Stimulated activated CD4-positive, alpha-beta T cell treated with anti-CD3 and anti-CD28 coated beads, Interleukin-15, amount 100 ng/mL, for 48 hours (primary cell): ENCODE results near the gene NOL3.
"Not testable (repeated sequence)": the region's sequence is repeated elsewhere in the genome, so short reads cannot be mapped to it uniquely, and the experiment has no call there.

Experiments used
- DNase-seq, 2 donors: peaks; one replicate each; pipeline ENCODE4 v3.0.0-alpha.2; 2020; ENCODE audit warnings: low read depth in 2 of 2

Gene NOL3

DNA sequence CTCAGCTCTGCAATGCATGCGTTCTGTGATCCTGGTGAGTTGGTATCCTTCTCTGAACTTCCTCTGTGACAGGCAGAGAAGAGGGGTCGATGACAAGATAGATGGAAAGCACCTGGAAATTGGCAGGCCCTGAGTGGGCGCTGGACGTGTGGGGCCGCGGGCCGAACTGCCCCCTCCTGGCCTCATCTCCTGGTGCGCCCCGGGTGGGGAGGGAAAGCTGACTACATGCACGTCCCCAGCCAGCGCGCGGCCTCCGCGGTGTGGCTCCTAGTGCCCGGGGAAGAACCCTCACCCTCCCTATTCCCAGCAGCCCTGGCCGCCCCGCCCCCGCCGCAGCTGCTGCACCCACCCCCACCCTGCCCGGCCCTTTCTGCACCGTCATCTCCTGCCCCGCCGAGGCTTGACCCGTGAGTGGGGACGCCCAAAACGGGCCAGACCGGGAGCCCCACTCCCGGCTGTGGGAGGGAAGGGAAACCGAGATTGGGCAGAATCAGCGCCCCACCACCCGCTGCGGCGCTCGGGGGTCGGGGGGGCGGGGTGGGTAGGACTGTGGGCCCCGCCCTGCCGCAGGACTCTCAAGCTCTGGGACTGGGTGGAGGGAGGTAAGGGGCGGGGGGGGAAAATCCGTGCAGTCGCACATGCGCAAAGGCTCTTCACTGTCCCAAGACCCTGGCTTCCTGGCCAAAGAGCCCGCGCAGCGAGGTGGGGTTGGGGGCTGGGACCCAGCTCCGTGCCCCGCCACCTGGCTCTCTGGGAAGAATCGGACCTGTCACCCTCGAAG is at the start of gene NOL3:
Gene NOL3 (plus strand): TSS at position 371 of the 781 bp plus-strand sequence.
- peak in 1 of 2 donors; percentile 60 for DNase-seq

GRCh38 chr16:67122799-67123198 is 47.5 kb upstream of the NOL3 start:
- not testable (repeated sequence) for DNase-seq

DNA sequence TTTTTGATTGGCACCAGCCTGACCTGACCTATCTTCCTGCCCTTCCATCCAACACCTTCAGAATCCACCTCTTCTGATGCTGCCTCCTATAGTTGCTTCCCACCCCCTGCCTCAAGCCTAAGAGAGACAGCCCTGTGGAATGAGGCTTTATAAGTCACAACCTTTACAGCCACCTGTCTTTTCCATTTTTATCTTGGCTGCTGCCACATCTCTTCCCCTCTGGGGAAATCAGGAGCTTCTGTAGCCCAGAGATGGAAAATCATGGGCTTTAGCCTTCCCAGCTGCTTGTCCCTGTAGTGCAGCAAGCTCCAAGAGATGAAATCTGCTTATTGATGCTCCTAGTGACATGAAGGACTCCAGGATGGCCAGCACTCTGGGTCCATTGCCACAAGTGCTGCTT is 41.9 kb upstream of the NOL3 start:
- no peak for DNase-seq

- no peak for DNase-seq
Measured at GRCh38 chr16:67128887-67129286, 41.5 kb upstream of the NOL3 start.

- DNase-seq, result no peak
Measured at GRCh38 chr16:67129422-67129821, 40.9 kb upstream of the NOL3 start.

DNA sequence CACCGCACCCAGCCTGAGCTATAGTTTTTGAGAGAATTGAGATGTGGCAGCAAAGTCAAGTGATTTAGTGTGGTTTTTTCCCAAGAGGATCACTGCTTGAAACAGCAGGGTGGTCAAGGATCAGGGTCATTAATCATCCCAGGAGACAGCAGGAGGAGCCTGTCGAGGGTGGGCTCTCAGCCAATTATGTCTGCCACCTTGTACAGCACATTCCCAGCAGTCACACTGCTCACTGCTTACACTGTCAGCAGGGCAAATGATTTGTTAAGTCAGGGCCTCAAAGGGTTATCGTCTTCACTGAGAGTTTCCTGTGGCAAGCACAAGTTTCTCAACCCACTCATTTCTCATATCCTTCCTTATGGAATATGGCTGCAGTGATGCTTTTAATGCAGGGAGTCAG is 32.7 kb upstream of the NOL3 start:
- DNase-seq, result no peak

GRCh38 chr16:67141391-67141790 is 28.9 kb upstream of the NOL3 start:
- DNase-seq, result no peak

- no peak for DNase-seq
Measured at GRCh38 chr16:67142342-67142741, 28.0 kb upstream of the NOL3 start.

DNA sequence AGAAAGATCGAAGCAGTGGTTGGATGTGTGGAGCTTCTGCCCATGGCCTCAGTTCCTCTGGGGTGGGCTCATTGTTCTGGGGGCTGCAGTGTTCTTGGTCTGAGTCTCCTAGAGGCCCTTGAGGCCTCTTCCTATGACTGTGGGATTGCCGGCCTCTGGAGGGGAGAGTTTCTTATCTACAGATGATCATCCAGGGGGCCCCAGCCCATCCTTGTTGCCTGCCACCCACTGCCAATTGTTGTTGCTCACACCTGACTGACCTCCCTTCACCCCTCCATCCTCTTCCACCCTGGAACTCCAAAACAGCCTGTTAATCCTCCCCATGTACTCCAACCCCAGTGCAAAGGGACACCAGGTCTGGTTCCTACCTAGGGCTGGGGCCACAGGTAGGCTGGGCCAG is 25.4 kb upstream of the NOL3 start:
- no peak for DNase-seq

DNA sequence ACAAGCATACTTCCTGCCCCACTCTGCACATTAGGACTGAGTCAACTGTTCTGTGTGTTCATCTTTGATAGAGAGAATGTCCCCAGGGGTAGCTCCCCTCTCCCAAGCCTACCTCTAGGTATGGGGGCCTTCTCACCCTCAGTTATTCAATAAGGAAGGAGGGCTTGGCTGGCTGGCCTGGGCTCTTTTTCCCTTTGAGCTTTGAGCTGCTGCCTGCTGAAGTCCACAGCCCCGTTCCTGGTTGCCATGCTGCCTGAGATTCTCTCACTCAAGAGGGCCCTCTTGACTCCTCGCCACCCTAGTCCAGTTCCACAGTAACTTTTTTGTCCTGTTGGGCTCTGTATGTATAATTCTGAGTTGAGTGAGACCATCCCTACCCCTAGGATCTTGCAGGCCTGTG is 24.6 kb upstream of the NOL3 start:
- DNase-seq, result no peak

DNA sequence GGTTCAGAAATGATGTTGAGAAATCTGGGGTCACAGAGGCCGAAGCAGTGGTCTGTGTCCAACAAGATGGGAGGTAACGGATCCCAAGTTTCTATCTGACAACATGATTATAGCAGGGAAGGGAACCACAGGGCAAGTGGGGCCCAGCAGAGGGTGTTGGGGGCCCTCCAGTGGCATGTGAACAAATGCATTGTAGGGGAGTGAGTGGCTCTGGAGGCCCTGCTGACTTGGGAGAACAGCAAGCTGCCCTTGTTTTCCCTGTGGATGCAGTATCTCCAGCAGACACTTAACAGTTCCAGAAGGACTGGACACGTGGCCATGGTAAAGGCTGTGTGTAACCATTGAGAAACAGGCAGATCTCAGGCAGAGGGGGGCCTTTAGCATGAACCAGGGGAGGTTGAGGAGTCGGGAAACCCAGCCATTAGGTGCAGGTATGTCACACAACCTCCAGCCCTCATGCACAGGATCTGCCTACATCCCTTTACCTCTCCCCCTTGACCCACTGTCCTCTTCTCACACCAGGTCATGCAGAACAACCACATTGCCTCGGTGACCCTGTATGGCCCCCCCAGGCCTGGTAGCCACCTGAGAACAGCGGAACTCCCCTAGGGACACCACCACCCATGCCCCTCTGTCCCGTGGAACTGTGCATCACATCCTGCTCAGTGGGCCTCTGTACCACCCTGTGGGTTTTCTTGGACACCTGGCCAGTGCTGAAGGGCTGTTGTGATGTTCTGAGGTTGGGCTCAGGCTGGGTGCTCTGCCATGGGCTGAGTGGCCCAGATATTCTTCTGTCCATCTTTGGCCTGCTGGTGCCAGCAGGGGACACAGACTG is 23.6 kb upstream of the NOL3 start:
- no peak for DNase-seq

DNA sequence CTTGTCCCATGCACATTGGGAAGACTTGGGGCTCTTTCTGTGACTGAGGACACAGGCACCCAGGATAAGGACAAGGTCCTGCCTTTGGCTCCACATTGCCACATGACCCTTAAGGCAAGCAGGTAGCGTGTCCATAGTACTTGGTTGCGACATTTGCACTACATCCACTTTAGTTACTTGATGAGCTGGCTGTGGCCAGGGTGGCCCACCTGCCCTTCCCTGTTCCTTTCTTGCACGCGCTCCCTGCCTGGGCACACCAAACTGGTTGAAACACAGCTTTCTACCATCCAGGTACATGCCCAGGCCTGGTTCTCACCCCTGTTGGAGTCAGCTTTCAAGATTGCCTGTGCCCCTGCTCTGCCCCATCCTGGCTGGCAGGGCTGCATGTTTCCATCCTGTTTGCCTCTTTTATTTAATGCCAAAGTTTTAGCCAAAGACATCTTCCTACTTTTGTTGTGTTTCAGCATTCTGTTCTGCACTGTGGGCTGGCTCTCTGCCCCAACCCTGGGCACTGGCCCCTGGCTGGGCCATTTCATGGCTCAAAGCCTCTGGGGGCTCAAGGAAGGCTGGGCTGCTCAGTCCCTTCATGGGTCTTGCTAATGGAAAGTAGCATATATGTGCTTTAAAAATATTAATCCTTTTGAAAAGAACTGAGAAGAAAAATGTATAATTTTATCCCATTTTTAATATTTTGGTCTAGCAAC is 22.7 kb upstream of the NOL3 start:
- no peak for DNase-seq

DNA sequence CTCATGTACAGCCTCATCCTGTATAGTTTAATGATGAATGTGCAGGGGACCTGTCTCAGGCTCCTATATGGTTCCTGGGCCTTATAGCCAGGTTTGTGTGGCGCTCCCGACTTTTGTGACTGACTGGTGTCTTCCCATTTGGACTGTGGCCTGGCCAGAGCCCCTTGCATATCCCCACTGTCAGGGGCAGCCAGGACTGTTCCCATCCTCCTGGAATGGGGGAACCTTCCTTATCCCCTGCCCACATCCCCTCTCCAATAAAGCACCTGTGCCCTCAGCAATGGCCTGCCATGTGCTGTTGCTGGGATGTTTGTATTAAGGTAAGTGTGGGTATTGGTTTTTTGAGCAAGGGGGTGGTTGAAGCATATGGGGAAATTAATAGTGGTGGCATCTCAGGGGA is 22.1 kb upstream of the NOL3 start:
- no peak for DNase-seq

- no peak for DNase-seq
Measured at GRCh38 chr16:67148656-67149275, 21.6 kb upstream of the NOL3 start.

DNA sequence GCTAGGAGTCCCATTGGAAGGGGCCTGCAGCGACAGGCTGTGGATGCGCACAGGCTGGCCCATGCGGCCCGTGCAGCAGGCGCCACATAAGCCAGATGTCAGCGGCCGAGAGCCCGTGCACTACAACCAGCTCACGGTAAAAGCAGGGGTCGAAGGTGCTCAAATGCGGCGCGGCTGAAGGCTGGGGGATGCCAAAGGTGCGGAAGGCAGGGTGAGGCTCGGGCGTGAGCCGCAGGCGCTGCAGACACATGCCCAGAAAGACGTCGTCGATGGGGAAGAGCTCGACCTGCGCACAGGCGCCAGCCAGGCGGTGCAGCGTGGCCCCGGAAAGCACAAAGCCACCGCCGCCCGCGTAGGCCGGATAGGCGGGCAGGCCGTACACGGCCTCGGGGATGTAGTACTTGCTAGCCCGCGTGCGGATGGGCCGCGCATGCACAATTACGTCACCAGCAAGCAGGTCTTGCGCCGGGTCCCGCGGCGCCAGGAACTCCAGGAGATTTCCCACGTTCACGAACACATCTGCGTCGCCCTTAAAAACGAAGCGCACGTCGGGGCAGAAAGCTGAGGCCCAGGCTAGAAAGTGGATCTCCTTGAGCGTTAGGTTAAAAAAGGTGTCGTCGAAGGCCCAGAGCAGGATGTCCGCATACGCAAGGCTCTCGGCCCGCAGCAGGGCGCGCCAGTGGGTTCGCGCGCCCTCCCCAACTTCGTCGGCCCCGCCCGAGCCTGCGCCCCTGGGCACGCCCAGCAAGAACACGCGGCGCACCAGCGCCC is 20.9 kb upstream of the NOL3 start:
- no peak for DNase-seq

GRCh38 chr16:67150047-67150832 is 20.1 kb upstream of the NOL3 start:
- DNase-seq, result no peak

GRCh38 chr16:67150833-67151396 is 19.4 kb upstream of the NOL3 start, which contains the start of gene B3GNT9:
B3GNT9 (minus strand) TSS chr16:67150998; CDS start chr16:67150485, 513 bp downstream.
- DNase-seq, result no peak

GRCh38 chr16:67151431-67152097 is 18.8 kb upstream of the NOL3 start:
- no peak for DNase-seq

DNA sequence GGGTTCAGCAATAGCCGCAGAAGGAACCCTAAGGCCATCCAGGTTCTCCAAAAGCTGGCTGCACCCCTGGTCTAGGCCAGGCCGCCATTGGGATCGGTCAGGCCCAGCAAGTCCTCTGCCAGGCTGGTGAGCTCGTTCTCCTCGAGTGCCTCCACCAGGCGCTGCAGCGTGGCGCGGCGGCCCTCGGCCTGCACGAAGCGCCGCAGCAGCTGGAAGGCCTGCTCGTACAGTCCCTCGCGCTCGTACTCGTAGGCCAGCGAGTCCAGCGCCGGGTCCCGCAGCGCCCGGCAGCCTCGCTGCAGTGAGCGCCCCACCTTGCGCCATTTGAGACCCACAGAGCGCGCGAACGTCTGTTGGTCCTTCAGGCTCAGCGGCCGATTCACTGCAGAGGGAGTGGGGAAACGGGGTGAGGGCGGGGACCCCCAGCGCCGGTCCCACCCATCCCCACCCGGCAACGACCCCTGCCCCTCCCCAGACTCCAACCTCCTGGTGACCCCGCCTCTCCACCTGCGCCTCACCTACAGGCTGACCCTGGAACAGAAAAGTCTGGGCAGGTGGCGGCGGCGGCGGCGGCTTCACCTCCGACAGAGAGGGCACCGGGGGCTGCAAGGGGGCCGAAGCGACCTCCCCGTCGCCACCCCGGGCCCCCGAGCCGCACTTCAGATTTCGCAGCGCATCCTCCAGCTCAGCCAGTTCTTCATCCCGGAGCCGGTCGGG is 15.6 kb upstream of the NOL3 start:
- DNase-seq, result no peak
